Upper lobe of left lung (tissue), 4 donors: Measurements from ENCODE around the gene COQ6.

Experiments used
- CTCF ChIP-seq, 6 experiments: fragments of 450-650 bp in 4 of 6; fragments of 200-600 bp in 2 of 6; sonication (generic) in 2 of 6; IDR thresholded peaks; one replicate each; pipeline ENCODE4 v1.5.1; 2016 to 2019; ENCODE audit warnings: antibody characterized with exemption in 6 of 6
- EP300 ChIP-seq, 4 donors: sonication (generic); formaldehyde crosslinking; IDR thresholded peaks; one replicate each; pipeline ENCODE4 v1.5.1; 2017; ENCODE audit warnings: antibody characterized with exemption in 4 of 4, control low read depth in 2 of 4
- POLR2A ChIP-seq, 4 donors: fragments of 450-650 bp; IDR thresholded peaks; one replicate each; pipeline ENCODE4 v1.5.1; 2016 to 2017; ENCODE audit warnings: antibody characterized with exemption in 4 of 4, mild to moderate bottlenecking in 2 of 4
- POLR2AphosphoS5 ChIP-seq, 2 donors: sonication (generic); formaldehyde crosslinking; IDR thresholded peaks; one replicate each; pipeline ENCODE4 v1.5.1; 2017; ENCODE audit warnings: antibody characterized with exemption in 2 of 2

- no peak for TF ChIP-seq CTCF (IDR thresholded peaks at IDR 0.05)
- TF ChIP-seq EP300 (IDR thresholded peaks at IDR 0.05) = no peak
- no peak for TF ChIP-seq POLR2A (IDR thresholded peaks at IDR 0.05)
- TF ChIP-seq POLR2AphosphoS5 (IDR thresholded peaks at IDR 0.05) = no peak
Observed at GRCh38 chr14:73968885-73969284, 18.8 kb downstream of the COQ6 start.
